Stomach smooth muscle (tissue), 2 donors: ENCODE measurements around the gene NUP93.
"Not testable (repeated sequence)": the region's sequence is repeated elsewhere in the genome, so short reads cannot be mapped to it uniquely, and the experiment has no call there.

Source experiments
- H3K27ac ChIP-seq: one replicate; pipeline ENCODE4 v1.7.0; 2013; ENCODE audit warnings: mild to moderate bottlenecking, low read length, inconsistent platforms
- H3K27me3 ChIP-seq, 2 donors: one replicate each; pipeline ENCODE4 v1.7.0; 2013; ENCODE audit warnings: low read length in 2 of 2; ENCODE audit not compliant: insufficient read depth in 2 of 2, control insufficient read depth in 1 of 2
- H3K36me3 ChIP-seq, 2 donors: one replicate each; pipeline ENCODE4 v1.7.0; 2013; ENCODE audit warnings: low read length in 2 of 2; ENCODE audit not compliant: control insufficient read depth in 2 of 2, insufficient read depth in 2 of 2
- H3K4me1 ChIP-seq: one replicate; pipeline ENCODE4 v1.7.0; 2013; ENCODE audit warnings: low read length; ENCODE audit not compliant: control insufficient read depth, insufficient read depth
- H3K4me3 ChIP-seq, 2 donors: one replicate each; pipeline ENCODE4 v1.7.0; 2013; ENCODE audit warnings: low read length in 2 of 2
- H3K9ac ChIP-seq, 2 donors: one replicate each; pipeline ENCODE4 v1.7.0; 2013; ENCODE audit warnings: low read length in 2 of 2, mild to moderate bottlenecking in 1 of 2
- H3K9me3 ChIP-seq, 2 donors: one replicate each; pipeline ENCODE4 v1.7.0; 2013; ENCODE audit warnings: low read length in 2 of 2; ENCODE audit not compliant: control insufficient read depth in 2 of 2
- donor health status: healthy.
- donor health status: Pancreatic carcinoma.

Gene NUP93

GRCh38 chr16:56879276-56879675 is 149.3 kb downstream of the NUP93 start:
- H3K36me3 ChIP-seq: no peaks in the 10 kb centered on the region
- no peak overlapping the region for H3K27ac ChIP-seq
- H3K4me1 ChIP-seq: no peaks in the 10 kb centered on the region
- no peak overlapping the region for H3K9ac ChIP-seq
- H3K4me3 ChIP-seq: no peak overlapping the region
- no peaks in the 10 kb centered on the region for H3K27me3 ChIP-seq
- no peaks in the 10 kb centered on the region for H3K9me3 ChIP-seq

GRCh38 chr16:56880176-56880575 is 150.2 kb downstream of the NUP93 start:
- Histone ChIP-seq H3K27ac (no peak overlapping the region), H3K9ac (no peak overlapping the region), H3K36me3 (no peaks in the 10 kb centered on the region), H3K4me3 (no peak overlapping the region), H3K27me3 (no peaks in the 10 kb centered on the region), H3K4me1 (no peaks in the 10 kb centered on the region), H3K9me3 (no peaks in the 10 kb centered on the region)

GRCh38 chr16:56880685-56881084 is 150.8 kb downstream of the NUP93 start:
- no peaks in the 10 kb centered on the region for H3K4me1 ChIP-seq
- no peaks in the 10 kb centered on the region for H3K27me3 ChIP-seq
- no peaks in the 10 kb centered on the region for H3K36me3 ChIP-seq
- no peak overlapping the region for H3K9ac ChIP-seq
- no peak overlapping the region for H3K27ac ChIP-seq
- H3K9me3 ChIP-seq: no peaks in the 10 kb centered on the region
- H3K4me3 ChIP-seq: no peak overlapping the region

- Histone ChIP-seq H3K9ac (no peak overlapping the region), H3K4me3 (no peak overlapping the region)
Measured at GRCh38 chr16:56882077-56882800, 152.3 kb downstream of the NUP93 start.

GRCh38 chr16:56883586-56883985 is 153.7 kb downstream of the NUP93 start:
- no peak overlapping the region for H3K4me3 ChIP-seq
- H3K27me3 ChIP-seq: no peaks in the 10 kb centered on the region
- no peak overlapping the region for H3K27ac ChIP-seq
- H3K36me3 ChIP-seq: no peaks in the 10 kb centered on the region
- no peaks in the 10 kb centered on the region for H3K4me1 ChIP-seq
- no peaks in the 10 kb centered on the region for H3K9me3 ChIP-seq
- H3K9ac ChIP-seq: no peak overlapping the region

More at GRCh38 chr16:56882077-56882800, 152.3 kb downstream of the NUP93 start:
- Histone ChIP-seq H3K27me3 (no peaks in the 10 kb centered on the region), H3K36me3 (no peaks in the 10 kb centered on the region), H3K9me3 (no peaks in the 10 kb centered on the region), H3K4me1 (no peaks in the 10 kb centered on the region), H3K27ac (no peak overlapping the region)

- Histone ChIP-seq H3K4me1 (no peaks in the 10 kb centered on the region), H3K9ac (no peak overlapping the region), H3K27ac (no peak overlapping the region), H3K4me3 (no peak overlapping the region), H3K36me3 (no peaks in the 10 kb centered on the region), H3K9me3 (no peaks in the 10 kb centered on the region), H3K27me3 (no peaks in the 10 kb centered on the region)
Measured at GRCh38 chr16:56884026-56884582, 154.2 kb downstream of the NUP93 start.

GRCh38 chr16:56884929-56885328 is 155.0 kb downstream of the NUP93 start:
- H3K27me3 ChIP-seq, H3K4me3 ChIP-seq, H3K4me1 ChIP-seq, H3K9ac ChIP-seq, H3K36me3 ChIP-seq, H3K9me3 ChIP-seq, H3K27ac ChIP-seq: not testable (repeated sequence)

- Histone ChIP-seq H3K4me3 (no peak overlapping the region), H3K27me3 (no peaks in the 10 kb centered on the region), H3K27ac (no peak overlapping the region), H3K9ac (no peak overlapping the region), H3K36me3 (no peaks in the 10 kb centered on the region), H3K4me1 (no peaks in the 10 kb centered on the region), H3K9me3 (no peaks in the 10 kb centered on the region)
Measured at GRCh38 chr16:56885446-56886162, 155.7 kb downstream of the NUP93 start.

- H3K9me3 ChIP-seq: no peaks in the 10 kb centered on the region
- no peak overlapping the region for H3K4me3 ChIP-seq
- H3K9ac ChIP-seq: no peak overlapping the region
- H3K36me3 ChIP-seq: no peaks in the 10 kb centered on the region
- no peaks in the 10 kb centered on the region for H3K27me3 ChIP-seq
- H3K27ac ChIP-seq: no peak overlapping the region
- no peaks in the 10 kb centered on the region for H3K4me1 ChIP-seq
Measured at GRCh38 chr16:56886296-56886695, 156.4 kb downstream of the NUP93 start.

GRCh38 chr16:56886826-56887225 is 156.9 kb downstream of the NUP93 start:
- Histone ChIP-seq H3K27me3 (no peaks in the 10 kb centered on the region), H3K9ac (no peak overlapping the region), H3K4me1 (no peaks in the 10 kb centered on the region), H3K36me3 (no peaks in the 10 kb centered on the region), H3K9me3 (no peaks in the 10 kb centered on the region), H3K27ac (no peak overlapping the region), H3K4me3 (no peak overlapping the region)

GRCh38 chr16:56888806-56889205 is 158.9 kb downstream of the NUP93 start:
- no peak overlapping the region for H3K4me3 ChIP-seq
- no peaks in the 10 kb centered on the region for H3K9me3 ChIP-seq
- no peaks in the 10 kb centered on the region for H3K36me3 ChIP-seq
- no peak overlapping the region for H3K27ac ChIP-seq
- H3K4me1 ChIP-seq: no peaks in the 10 kb centered on the region
- H3K27me3 ChIP-seq: no peaks in the 10 kb centered on the region
- no peak overlapping the region for H3K9ac ChIP-seq
